Measurements from ENCODE around the gene SERPINE2. TPM values are rescaled to one million over a fixed set of nuclear protein-coding genes. Genes with fewer than 3 reads are reported as not detected.

SERPINE2 gene
- total and polyA plus RNA-seq, 2 donors (not counting 3 experiments of a cell fraction or from before 2014, with no cell fraction given), result 4.0 to 8.8 TPM

- intact Hi-C loops (cut with micrococcal nuclease) (no loop called here), dilution Hi-C loops (cut with MboI; ENCODE audit: extremely low pct_ligation_motif_present, low sequenced_read_pairs) (no loop called here)
- Histone ChIP-seq H3K36me3 (ENCODE audit: control insufficient read depth in 2 of 2, extremely low read depth in 1 of 2, insufficient read depth in 2 of 2, low read length in 2 of 2) (no peaks in the 10 kb centered on the region), H3K4me2 (ENCODE audit: insufficient read depth, low read length) (no peak overlapping the region), H2AFZ (ENCODE audit: low read depth, low read length) (no peak overlapping the region), H3K79me2 (ENCODE audit: control insufficient read depth, insufficient read depth, low read length) (no peaks in the 10 kb centered on the region), H3K9me3 (replicated peaks; ENCODE audit: control insufficient read depth, insufficient read depth, low read length) (no peaks in the 10 kb centered on the region), H3K4me1 (ENCODE audit: control insufficient read depth, extremely low read depth, insufficient read depth, low read length) (no peaks in the 10 kb centered on the region), H3K27ac (ENCODE audit: insufficient read depth, low read depth, low read length) (no peak overlapping the region), H3K9me1 (replicated peaks; ENCODE audit: control insufficient read depth, extremely low read depth, insufficient read depth, low read length) (no peaks in the 10 kb centered on the region), H3K4me3 (replicated peaks in 1 of 3; ENCODE audit: insufficient read depth in 1 of 3, low read depth in 1 of 3, low read length in 3 of 3) (no peak overlapping the region), H3K27me3 (ENCODE audit: control insufficient read depth in 2 of 2, insufficient read depth in 2 of 2, low read length in 2 of 2) (peaks cover 0 to 4% of the 10 kb centered on the region in 2 experiments), H3K9ac (replicated peaks; ENCODE audit: extremely low read depth, insufficient read depth, low read length) (no peak overlapping the region), H4K20me1 (replicated peaks; ENCODE audit: control insufficient read depth, extremely low read depth, insufficient read depth, low read length) (no peaks in the 10 kb centered on the region)
- BruUV-seq (replicated peaks), result no TSS peak
- ChIA-PET POLR2A (no interaction called here), CTCF (no interaction called here)
- DNase-seq (ENCODE audit: low read depth, low spot score) (no peak), FAIRE-seq (no peak)
- TF ChIP-seq MAX (IDR thresholded peaks at IDR 0.05; ENCODE audit: insufficient read depth, insufficient read length), result no peak
Observed at GRCh38 chr2:224069172-224069571, 30.1 kb upstream of the SERPINE2 start.

- no peak for TF ChIP-seq POLR2A (IDR thresholded peaks at IDR 0.05; ENCODE audit: low read depth, low read length)
- no peak for TF ChIP-seq CTCF (IDR thresholded peaks at IDR 0.05; ENCODE audit: extremely low read depth in 1 of 2, insufficient read depth in 1 of 2, low read depth in 1 of 2, low read length in 2 of 2)
- no peak for TF ChIP-seq MAX (IDR thresholded peaks at IDR 0.05; ENCODE audit: insufficient read depth, insufficient read length)
- TF ChIP-seq GATA2 (IDR thresholded peaks at IDR 0.05; ENCODE audit: insufficient read depth, insufficient read length, low read depth, low read length), result no peak
- TF ChIP-seq JUN (IDR thresholded peaks at IDR 0.05; ENCODE audit: borderline replicate concordance, insufficient read depth, insufficient read length, low read depth), result no peak
- Histone ChIP-seq H3K4me2 (ENCODE audit: insufficient read depth, low read length) (no peak overlapping the region), H3K9me1 (replicated peaks; ENCODE audit: control insufficient read depth, extremely low read depth, insufficient read depth, low read length) (no peaks in the 10 kb centered on the region), H3K4me1 (ENCODE audit: control insufficient read depth, extremely low read depth, insufficient read depth, low read length) (no peaks in the 10 kb centered on the region), H3K9me3 (replicated peaks; ENCODE audit: control insufficient read depth, insufficient read depth, low read length) (no peaks in the 10 kb centered on the region), H4K20me1 (replicated peaks; ENCODE audit: control insufficient read depth, extremely low read depth, insufficient read depth, low read length) (no peaks in the 10 kb centered on the region), H2AFZ (ENCODE audit: low read depth, low read length) (no peak overlapping the region), H3K36me3 (ENCODE audit: control insufficient read depth in 2 of 2, extremely low read depth in 1 of 2, insufficient read depth in 2 of 2, low read length in 2 of 2) (no peaks in the 10 kb centered on the region), H3K9ac (replicated peaks; ENCODE audit: extremely low read depth, insufficient read depth, low read length) (no peak overlapping the region), H3K27me3 (ENCODE audit: control insufficient read depth in 2 of 2, insufficient read depth in 2 of 2, low read length in 2 of 2) (no peaks in the 10 kb centered on the region), H3K27ac (ENCODE audit: insufficient read depth, low read depth, low read length) (no peak overlapping the region), H3K79me2 (ENCODE audit: control insufficient read depth, insufficient read depth, low read length) (no peaks in the 10 kb centered on the region), H3K4me3 (replicated peaks in 1 of 3; ENCODE audit: insufficient read depth in 1 of 3, low read depth in 1 of 3, low read length in 3 of 3) (no peak overlapping the region)
- no peak for DNase-seq (ENCODE audit: low read depth, low spot score)
- intact Hi-C loops (cut with micrococcal nuclease) (no loop called here), dilution Hi-C loops (cut with MboI; ENCODE audit: extremely low pct_ligation_motif_present, low sequenced_read_pairs) (no loop called here)
- CTCF ChIA-PET, result interaction anchor here (1.2 kb wide), 1 partner anchor 69 kb away, joined by 3 read pairs; no protein-coding TSS in a partner anchor
- BruUV-seq (replicated peaks), result no TSS peak
- POLR2A ChIA-PET, result no interaction called here
- FAIRE-seq, result no peak
Observed at GRCh38 chr2:224063298-224063648, 24.2 kb upstream of the SERPINE2 start.

All from endothelial cell of umbilical vein (primary cell).